WTC11 (cell line): Measurements from ENCODE around the gene SETD1B.

Experiments used
- FOXJ3 ChIP-seq: sonication (generic); formaldehyde crosslinking; IDR thresholded peaks from 2 replicates; pipeline ENCODE4 v1.9.0; 2021; ENCODE audit warnings: missing genetic modification reagents, mild to moderate bottlenecking, borderline replicate concordance
- NR2C2 ChIP-seq: sonication (generic); formaldehyde crosslinking; IDR thresholded peaks from 2 replicates; pipeline ENCODE4 v1.8.0; 2022; ENCODE audit warnings: mild to moderate bottlenecking, missing genetic modification reagents
- RELA ChIP-seq: sonication (generic); formaldehyde crosslinking; IDR thresholded peaks from 2 replicates; pipeline ENCODE4 v1.8.1; 2022; ENCODE audit warnings: missing genetic modification reagents, mild to moderate bottlenecking, borderline replicate concordance
- SP1 ChIP-seq: sonication (generic); formaldehyde crosslinking; conservative IDR thresholded peaks from 2 replicates; pipeline ENCODE4 v1.8.1; 2022; ENCODE audit warnings: missing genetic modification reagents
- TCF7 ChIP-seq: sonication (generic); formaldehyde crosslinking; IDR thresholded peaks from 2 replicates; pipeline ENCODE4 v1.8.0; 2022; ENCODE audit warnings: mild to moderate bottlenecking, low read depth, missing genetic modification reagents, moderate library complexity
- TF ChIP-seq, protein P1 (sequence below): fragments of 200-600 bp; IDR thresholded peaks from 2 replicates; pipeline ENCODE4 v1.8.0; 2022; ENCODE audit warnings: antibody characterized with exemption
- TF ChIP-seq, protein P2 (sequence below): sonication (generic); formaldehyde crosslinking; IDR thresholded peaks from 2 replicates; pipeline ENCODE4 v1.8.0; 2022; ENCODE audit warnings: mild to moderate bottlenecking, missing genetic modification reagents
- TF ChIP-seq, protein P3 (sequence below): sonication (generic); formaldehyde crosslinking; IDR thresholded peaks from 2 replicates; pipeline ENCODE4 v1.8.1; 2023; ENCODE audit warnings: mild to moderate bottlenecking, missing genetic modification reagents, moderate library complexity
- TF ChIP-seq, protein P4 (sequence below): sonication (generic); formaldehyde crosslinking; conservative IDR thresholded peaks from 2 replicates; pipeline ENCODE4 v1.8.1; 2022; ENCODE audit warnings: mild to moderate bottlenecking, missing genetic modification reagents

DNA sequence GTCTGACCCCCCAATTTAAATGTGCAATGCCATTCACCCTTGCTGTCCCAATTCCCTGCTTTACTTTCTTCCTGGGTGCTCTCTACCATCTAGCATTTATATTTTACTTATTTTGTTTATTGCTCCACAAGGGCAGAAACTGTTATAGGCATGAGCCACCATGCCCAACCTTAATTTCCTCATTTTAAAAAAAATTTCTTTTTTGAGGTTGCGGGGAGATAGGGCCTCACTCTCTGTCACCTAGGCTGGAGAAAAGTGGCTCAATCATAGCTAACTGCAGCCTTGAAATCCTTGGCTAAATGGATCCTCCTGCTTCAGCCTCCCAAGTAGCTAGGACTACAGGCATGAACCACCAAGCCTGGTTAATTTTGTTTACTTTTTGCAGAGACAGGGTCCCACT is 41.9 kb downstream of the SETD1B start:
- TF ChIP-seq, protein P1, sequence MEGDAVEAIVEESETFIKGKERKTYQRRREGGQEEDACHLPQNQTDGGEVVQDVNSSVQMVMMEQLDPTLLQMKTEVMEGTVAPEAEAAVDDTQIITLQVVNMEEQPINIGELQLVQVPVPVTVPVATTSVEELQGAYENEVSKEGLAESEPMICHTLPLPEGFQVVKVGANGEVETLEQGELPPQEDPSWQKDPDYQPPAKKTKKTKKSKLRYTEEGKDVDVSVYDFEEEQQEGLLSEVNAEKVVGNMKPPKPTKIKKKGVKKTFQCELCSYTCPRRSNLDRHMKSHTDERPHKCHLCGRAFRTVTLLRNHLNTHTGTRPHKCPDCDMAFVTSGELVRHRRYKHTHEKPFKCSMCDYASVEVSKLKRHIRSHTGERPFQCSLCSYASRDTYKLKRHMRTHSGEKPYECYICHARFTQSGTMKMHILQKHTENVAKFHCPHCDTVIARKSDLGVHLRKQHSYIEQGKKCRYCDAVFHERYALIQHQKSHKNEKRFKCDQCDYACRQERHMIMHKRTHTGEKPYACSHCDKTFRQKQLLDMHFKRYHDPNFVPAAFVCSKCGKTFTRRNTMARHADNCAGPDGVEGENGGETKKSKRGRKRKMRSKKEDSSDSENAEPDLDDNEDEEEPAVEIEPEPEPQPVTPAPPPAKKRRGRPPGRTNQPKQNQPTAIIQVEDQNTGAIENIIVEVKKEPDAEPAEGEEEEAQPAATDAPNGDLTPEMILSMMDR = no peak
- TF ChIP-seq RELA (CRISPR knock-in tag) = no peak
- TF ChIP-seq FOXJ3 (CRISPR knock-in tag) = no peak
- TF ChIP-seq SP1 = no peak
- TF ChIP-seq, protein P2, sequence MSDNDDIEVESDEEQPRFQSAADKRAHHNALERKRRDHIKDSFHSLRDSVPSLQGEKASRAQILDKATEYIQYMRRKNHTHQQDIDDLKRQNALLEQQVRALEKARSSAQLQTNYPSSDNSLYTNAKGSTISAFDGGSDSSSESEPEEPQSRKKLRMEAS (CRISPR knock-in tag) = no peak
- TF ChIP-seq, protein P3, sequence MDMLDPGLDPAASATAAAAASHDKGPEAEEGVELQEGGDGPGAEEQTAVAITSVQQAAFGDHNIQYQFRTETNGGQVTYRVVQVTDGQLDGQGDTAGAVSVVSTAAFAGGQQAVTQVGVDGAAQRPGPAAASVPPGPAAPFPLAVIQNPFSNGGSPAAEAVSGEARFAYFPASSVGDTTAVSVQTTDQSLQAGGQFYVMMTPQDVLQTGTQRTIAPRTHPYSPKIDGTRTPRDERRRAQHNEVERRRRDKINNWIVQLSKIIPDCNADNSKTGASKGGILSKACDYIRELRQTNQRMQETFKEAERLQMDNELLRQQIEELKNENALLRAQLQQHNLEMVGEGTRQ (CRISPR knock-in tag) = no peak
- TF ChIP-seq, protein P4, sequence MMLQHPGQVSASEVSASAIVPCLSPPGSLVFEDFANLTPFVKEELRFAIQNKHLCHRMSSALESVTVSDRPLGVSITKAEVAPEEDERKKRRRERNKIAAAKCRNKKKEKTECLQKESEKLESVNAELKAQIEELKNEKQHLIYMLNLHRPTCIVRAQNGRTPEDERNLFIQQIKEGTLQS = no peak
- TF ChIP-seq TCF7 (CRISPR knock-in tag) = no peak
- TF ChIP-seq NR2C2 (CRISPR knock-in tag) = no peak
